HEK293 (cell line): ENCODE results near the gene CRACDL.

ENCODE experiments used
- REST ChIP-seq: fragments of 450-650 bp; formaldehyde crosslinking; IDR thresholded peaks from 2 replicates; pipeline ENCODE4 v1.5.1; 2016; ENCODE audit warnings: missing biosample characterization, missing genetic modification characterization
- ZBTB21 ChIP-seq: fragments of 450-650 bp; formaldehyde crosslinking; IDR thresholded peaks from 2 replicates; pipeline ENCODE4 v1.5.1; 2017; ENCODE audit warnings: missing biosample characterization, missing genetic modification characterization
- ZNF19 ChIP-seq: fragments of 450-650 bp; formaldehyde crosslinking; IDR thresholded peaks from 2 replicates; pipeline ENCODE4; 2016; ENCODE audit warnings: missing biosample characterization, missing genetic modification characterization, low read depth
- ZNF280D ChIP-seq: fragments of 450-650 bp; formaldehyde crosslinking; IDR thresholded peaks from 2 replicates; pipeline ENCODE4 v1.5.1; 2016; ENCODE audit warnings: missing biosample characterization, missing genetic modification characterization
- ZNF701 ChIP-seq: fragments of 450-650 bp; formaldehyde crosslinking; IDR thresholded peaks from 2 replicates; pipeline ENCODE4 v1.5.1; 2016; ENCODE audit warnings: missing biosample characterization, missing genetic modification characterization
- ZNF777 ChIP-seq: fragments of 450-650 bp; formaldehyde crosslinking; IDR thresholded peaks from 2 replicates; pipeline ENCODE4 v1.5.1; 2017; ENCODE audit warnings: missing biosample characterization, missing genetic modification characterization, borderline replicate concordance
- TF ChIP-seq, protein P1 (sequence below): fragments of 450-650 bp; formaldehyde crosslinking; IDR thresholded peaks from 2 replicates; pipeline ENCODE4 v1.5.1; 2017; ENCODE audit warnings: missing biosample characterization, missing genetic modification characterization
- TF ChIP-seq, protein P2 (sequence below): fragments of 450-650 bp; formaldehyde crosslinking; IDR thresholded peaks from 2 replicates; pipeline ENCODE4 v1.5.1; 2016; ENCODE audit warnings: missing biosample characterization, missing genetic modification characterization

GRCh38 chr2:98944775-98945174 is 8.8 kb upstream of the CRACDL start:
- TF ChIP-seq ZBTB21 (tag by site-specific recombination): no peak
- TF ChIP-seq ZNF19 (tag by site-specific recombination): no peak
- TF ChIP-seq ZNF701 (tag by site-specific recombination): no peak
- TF ChIP-seq, protein P1, sequence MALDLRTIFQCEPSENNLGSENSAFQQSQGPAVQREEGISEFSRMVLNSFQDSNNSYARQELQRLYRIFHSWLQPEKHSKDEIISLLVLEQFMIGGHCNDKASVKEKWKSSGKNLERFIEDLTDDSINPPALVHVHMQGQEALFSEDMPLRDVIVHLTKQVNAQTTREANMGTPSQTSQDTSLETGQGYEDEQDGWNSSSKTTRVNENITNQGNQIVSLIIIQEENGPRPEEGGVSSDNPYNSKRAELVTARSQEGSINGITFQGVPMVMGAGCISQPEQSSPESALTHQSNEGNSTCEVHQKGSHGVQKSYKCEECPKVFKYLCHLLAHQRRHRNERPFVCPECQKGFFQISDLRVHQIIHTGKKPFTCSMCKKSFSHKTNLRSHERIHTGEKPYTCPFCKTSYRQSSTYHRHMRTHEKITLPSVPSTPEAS (tag by site-specific recombination): no peak
- TF ChIP-seq REST (tag by site-specific recombination): no peak
- TF ChIP-seq, protein P2, sequence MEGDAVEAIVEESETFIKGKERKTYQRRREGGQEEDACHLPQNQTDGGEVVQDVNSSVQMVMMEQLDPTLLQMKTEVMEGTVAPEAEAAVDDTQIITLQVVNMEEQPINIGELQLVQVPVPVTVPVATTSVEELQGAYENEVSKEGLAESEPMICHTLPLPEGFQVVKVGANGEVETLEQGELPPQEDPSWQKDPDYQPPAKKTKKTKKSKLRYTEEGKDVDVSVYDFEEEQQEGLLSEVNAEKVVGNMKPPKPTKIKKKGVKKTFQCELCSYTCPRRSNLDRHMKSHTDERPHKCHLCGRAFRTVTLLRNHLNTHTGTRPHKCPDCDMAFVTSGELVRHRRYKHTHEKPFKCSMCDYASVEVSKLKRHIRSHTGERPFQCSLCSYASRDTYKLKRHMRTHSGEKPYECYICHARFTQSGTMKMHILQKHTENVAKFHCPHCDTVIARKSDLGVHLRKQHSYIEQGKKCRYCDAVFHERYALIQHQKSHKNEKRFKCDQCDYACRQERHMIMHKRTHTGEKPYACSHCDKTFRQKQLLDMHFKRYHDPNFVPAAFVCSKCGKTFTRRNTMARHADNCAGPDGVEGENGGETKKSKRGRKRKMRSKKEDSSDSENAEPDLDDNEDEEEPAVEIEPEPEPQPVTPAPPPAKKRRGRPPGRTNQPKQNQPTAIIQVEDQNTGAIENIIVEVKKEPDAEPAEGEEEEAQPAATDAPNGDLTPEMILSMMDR (tag by site-specific recombination): no peak
- TF ChIP-seq ZNF777 (tag by site-specific recombination): no peak
- no peak for TF ChIP-seq ZNF280D (tag by site-specific recombination)
